Breast epithelium (tissue), 3 donors: ENCODE results near the gene ABCC4.

Experiments
- CTCF ChIP-seq, 3 donors: fragments of 450-650 bp; IDR thresholded peaks; one replicate each; pipeline ENCODE4 v1.5.1; 2016 to 2017; ENCODE audit warnings: antibody characterized with exemption in 3 of 3, mild to moderate bottlenecking in 3 of 3, moderate library complexity in 3 of 3
- POLR2A ChIP-seq: fragments of 450-650 bp; IDR thresholded peaks from one replicate; pipeline ENCODE4 v1.6.1; 2016; ENCODE audit warnings: antibody characterized with exemption, mild to moderate bottlenecking, moderate library complexity
- POLR2AphosphoS5 ChIP-seq, 3 donors: sonication (generic); formaldehyde crosslinking; IDR thresholded peaks; one replicate each; pipeline ENCODE4 v1.6.1; 2017; ENCODE audit warnings: antibody characterized with exemption in 3 of 3

- TF ChIP-seq POLR2A (no peak), CTCF (IDR thresholded peaks at IDR 0.05) (no peak), POLR2AphosphoS5 (IDR thresholded peaks at IDR 0.05) (no peak)
Observed at GRCh38 chr13:95067303-95067702, 233.9 kb downstream of the ABCC4 start.
